ENCODE results near the gene TDRKH. TPM values are rescaled to one million over a fixed set of nuclear protein-coding genes. Genes with fewer than 3 reads are reported as not detected.

Gene TDRKH
- total and polyA plus RNA-seq, 2 of the 13 experiments (the other 11 are each of a cell fraction or from before 2014, with no cell fraction given), result 3.9 to 5.4 TPM

DNA sequence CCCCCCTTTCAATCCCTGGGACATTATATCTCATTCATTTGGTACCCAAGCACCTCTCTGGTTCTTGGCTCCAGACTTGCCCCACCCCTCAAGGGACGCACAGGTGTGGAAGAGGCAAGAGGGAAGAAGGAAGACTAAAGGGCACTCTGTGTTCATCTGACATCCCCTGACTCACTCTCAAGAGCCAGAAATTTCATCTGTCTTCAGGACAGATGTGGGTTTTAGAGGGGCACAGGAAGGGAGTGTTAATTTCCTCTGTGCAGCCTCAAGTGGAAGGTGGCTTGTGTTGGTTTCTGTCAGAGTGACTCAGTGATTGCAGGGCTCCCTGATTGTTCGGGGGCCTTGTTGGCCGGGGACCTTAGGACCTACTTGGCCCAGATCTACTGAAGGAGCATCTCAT is 46.9 kb upstream of the TDRKH start:
- H3K27ac ChIP-seq (ENCODE audit: extremely low read length, insufficient read depth, low read length), result no peak overlapping the region
- no peak for TF ChIP-seq RNF219 (CRISPR knock-in tag; IDR thresholded peaks at IDR 0.05)
- no peak for TF ChIP-seq NFE2 (CRISPR knock-in tag; IDR thresholded peaks at IDR 0.05)
- no peak for TF ChIP-seq KDM1A (CRISPR knock-in tag; IDR thresholded peaks at IDR 0.05)
- TF ChIP-seq U2AF2 (IDR thresholded peaks at IDR 0.05; ENCODE audit: low read depth, low read length), result no peak
- no peak for TF ChIP-seq ZNF205 (CRISPR knock-in tag; IDR thresholded peaks at IDR 0.05)
- TF ChIP-seq ZNF782 (CRISPR knock-in tag; IDR thresholded peaks at IDR 0.05; ENCODE audit: borderline replicate concordance), result no peak
- TF ChIP-seq, protein P1, sequence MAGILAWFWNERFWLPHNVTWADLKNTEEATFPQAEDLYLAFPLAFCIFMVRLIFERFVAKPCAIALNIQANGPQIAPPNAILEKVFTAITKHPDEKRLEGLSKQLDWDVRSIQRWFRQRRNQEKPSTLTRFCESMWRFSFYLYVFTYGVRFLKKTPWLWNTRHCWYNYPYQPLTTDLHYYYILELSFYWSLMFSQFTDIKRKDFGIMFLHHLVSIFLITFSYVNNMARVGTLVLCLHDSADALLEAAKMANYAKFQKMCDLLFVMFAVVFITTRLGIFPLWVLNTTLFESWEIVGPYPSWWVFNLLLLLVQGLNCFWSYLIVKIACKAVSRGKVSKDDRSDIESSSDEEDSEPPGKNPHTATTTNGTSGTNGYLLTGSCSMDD (CRISPR knock-in tag; IDR thresholded peaks at IDR 0.05), result no peak
- TF ChIP-seq ZNF570 (CRISPR knock-in tag; IDR thresholded peaks at IDR 0.05; ENCODE audit: borderline replicate concordance), result no peak
- TF ChIP-seq ZNF431 (CRISPR knock-in tag; IDR thresholded peaks at IDR 0.05; ENCODE audit: borderline replicate concordance, low read depth), result no peak
- BruUV-seq (replicated peaks), result no TSS peak
- no peaks in the 10 kb centered on the region for H3K27me3 ChIP-seq (ENCODE audit: control insufficient read depth in 1 of 2, insufficient read depth in 2 of 2, low read length in 2 of 2)
- no peak for DNase-seq (ENCODE audit: low spot score)
- peaks cover 83% of the 10 kb centered on the region for H3K4me1 ChIP-seq (ENCODE audit: insufficient read depth, low read length)
- intact Hi-C loops (cut with micrococcal nuclease; ENCODE audit: unreplicated experiment) (loop anchor here (2.0 to 10.0 kb wide), 4 partner anchors 72 to 392 kb away; partner anchors contain the start of genes MRPL9 and TUFT1), in situ Hi-C loops (cut with HindIII; ENCODE audit: extremely low pct_ligation_motif_present, low pct_unique_long_range_greater_than_20kb) (loop anchor here (10.0 kb wide), 2 partner anchors 122 to 242 kb away; partner anchors contain the start of gene CELF3)
- H4K20me1 ChIP-seq (ENCODE audit: insufficient read depth, low read length), result no peaks in the 10 kb centered on the region
- WGBS (ENCODE audit: low lambda C conversion rate), result 45% methylated on average over 3 of the region's 3 CpGs
- CTCF ChIA-PET (ENCODE audit: low intra/inter-chr PET ratio, low total read pairs), result interaction anchor here (2.1 to 2.5 kb wide), 2 partner anchors 144 to 243 kb away, joined by 13 to 14 read pairs; no protein-coding TSS in a partner anchor
- H3K79me2 ChIP-seq (ENCODE audit: insufficient read depth, low read length), result no peaks in the 10 kb centered on the region
- no peak for ATAC-seq
- H3K4me3 ChIP-seq (replicated peaks in 1 of 3; ENCODE audit: insufficient read depth in 1 of 3, low read depth in 2 of 3, low read length in 3 of 3), result no peak overlapping the region
- no peak overlapping the region for H3K4me2 ChIP-seq (ENCODE audit: low read depth, low read length)
- no peak overlapping the region for H2AFZ ChIP-seq (ENCODE audit: low read length)
- FAIRE-seq, result no peak
- H3K9ac ChIP-seq (ENCODE audit: insufficient read depth, low read depth, low read length), result no peak overlapping the region
- H3K9me3 ChIP-seq (ENCODE audit: low read length), result no peaks in the 10 kb centered on the region
- POLR2A ChIA-PET, result no interaction called here
- no peaks in the 10 kb centered on the region for H3K36me3 ChIP-seq (replicated peaks in 1 of 2; ENCODE audit: control insufficient read depth in 1 of 2, insufficient read depth in 2 of 2, low read length in 2 of 2)
